Measurements from ENCODE around the gene TTC27.

- TF ChIP-seq, protein P1, sequence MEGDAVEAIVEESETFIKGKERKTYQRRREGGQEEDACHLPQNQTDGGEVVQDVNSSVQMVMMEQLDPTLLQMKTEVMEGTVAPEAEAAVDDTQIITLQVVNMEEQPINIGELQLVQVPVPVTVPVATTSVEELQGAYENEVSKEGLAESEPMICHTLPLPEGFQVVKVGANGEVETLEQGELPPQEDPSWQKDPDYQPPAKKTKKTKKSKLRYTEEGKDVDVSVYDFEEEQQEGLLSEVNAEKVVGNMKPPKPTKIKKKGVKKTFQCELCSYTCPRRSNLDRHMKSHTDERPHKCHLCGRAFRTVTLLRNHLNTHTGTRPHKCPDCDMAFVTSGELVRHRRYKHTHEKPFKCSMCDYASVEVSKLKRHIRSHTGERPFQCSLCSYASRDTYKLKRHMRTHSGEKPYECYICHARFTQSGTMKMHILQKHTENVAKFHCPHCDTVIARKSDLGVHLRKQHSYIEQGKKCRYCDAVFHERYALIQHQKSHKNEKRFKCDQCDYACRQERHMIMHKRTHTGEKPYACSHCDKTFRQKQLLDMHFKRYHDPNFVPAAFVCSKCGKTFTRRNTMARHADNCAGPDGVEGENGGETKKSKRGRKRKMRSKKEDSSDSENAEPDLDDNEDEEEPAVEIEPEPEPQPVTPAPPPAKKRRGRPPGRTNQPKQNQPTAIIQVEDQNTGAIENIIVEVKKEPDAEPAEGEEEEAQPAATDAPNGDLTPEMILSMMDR (conservative IDR thresholded peaks at IDR 0.05; ENCODE audit: low read length) = no peak
- TF ChIP-seq EZH2phosphoT487 (IDR thresholded peaks at IDR 0.05; ENCODE audit: borderline replicate concordance, low read depth, low read length) = no peak
Measured at GRCh38 chr2:32718752-32719151, 90.9 kb downstream of the TTC27 start.

Measured in OCI-LY7 (cell line).